Mammary epithelial cell (primary cell): ENCODE data around the gene PNO1.
"Not testable (repeated sequence)": the region's sequence is repeated elsewhere in the genome, so short reads cannot be mapped to it uniquely, and the experiment has no call there.

ENCODE experiments used
- EZH2 ChIP-seq: IDR thresholded peaks from 2 replicates; pipeline ENCODE4 v1.6.1; 2012; ENCODE audit warnings: low read length, inconsistent platforms, borderline replicate concordance
- TF ChIP-seq, protein P1 (sequence below), 2 donors: IDR thresholded peaks in 1 of 2; conservative IDR thresholded peaks in 1 of 2; 2 replicates each; pipeline ENCODE4 v1.5.1; 2011 to 2012; ENCODE audit warnings: inconsistent platforms in 2 of 2, low read length in 2 of 2, mild to moderate bottlenecking in 2 of 2, control low read depth in 1 of 2, low read depth in 1 of 2; ENCODE audit not compliant: insufficient read depth in 1 of 2; ENCODE audit errors: extremely low read depth in 1 of 2

DNA sequence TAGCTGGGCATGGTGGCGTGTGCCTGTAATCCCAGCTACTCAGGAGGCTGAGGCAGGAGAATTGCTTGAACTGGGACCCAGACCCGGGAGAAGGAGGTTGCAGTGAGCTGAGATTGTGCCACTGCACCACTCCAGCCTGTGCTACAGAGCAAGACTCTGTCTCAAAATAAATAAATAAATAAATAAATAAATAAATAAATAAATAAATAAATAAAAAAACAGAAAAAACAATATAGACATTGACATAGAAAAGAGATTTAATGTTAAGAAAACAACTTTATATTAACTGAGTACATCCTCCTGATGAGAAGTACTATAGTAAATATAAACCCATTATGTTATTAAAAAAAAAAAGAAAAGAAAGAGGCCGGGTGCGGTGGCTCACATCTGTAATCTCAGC lies 39.8 kb upstream of the PNO1 start:
- TF ChIP-seq, protein P1, sequence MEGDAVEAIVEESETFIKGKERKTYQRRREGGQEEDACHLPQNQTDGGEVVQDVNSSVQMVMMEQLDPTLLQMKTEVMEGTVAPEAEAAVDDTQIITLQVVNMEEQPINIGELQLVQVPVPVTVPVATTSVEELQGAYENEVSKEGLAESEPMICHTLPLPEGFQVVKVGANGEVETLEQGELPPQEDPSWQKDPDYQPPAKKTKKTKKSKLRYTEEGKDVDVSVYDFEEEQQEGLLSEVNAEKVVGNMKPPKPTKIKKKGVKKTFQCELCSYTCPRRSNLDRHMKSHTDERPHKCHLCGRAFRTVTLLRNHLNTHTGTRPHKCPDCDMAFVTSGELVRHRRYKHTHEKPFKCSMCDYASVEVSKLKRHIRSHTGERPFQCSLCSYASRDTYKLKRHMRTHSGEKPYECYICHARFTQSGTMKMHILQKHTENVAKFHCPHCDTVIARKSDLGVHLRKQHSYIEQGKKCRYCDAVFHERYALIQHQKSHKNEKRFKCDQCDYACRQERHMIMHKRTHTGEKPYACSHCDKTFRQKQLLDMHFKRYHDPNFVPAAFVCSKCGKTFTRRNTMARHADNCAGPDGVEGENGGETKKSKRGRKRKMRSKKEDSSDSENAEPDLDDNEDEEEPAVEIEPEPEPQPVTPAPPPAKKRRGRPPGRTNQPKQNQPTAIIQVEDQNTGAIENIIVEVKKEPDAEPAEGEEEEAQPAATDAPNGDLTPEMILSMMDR (conservative IDR thresholded peaks at IDR 0.05 in 1 of 2, IDR thresholded peaks at IDR 0.05 in 1 of 2; ENCODE audit: extremely low read depth in 1 of 2, insufficient read depth in 1 of 2, low read depth in 1 of 2, low read length in 2 of 2): not testable (repeated sequence)
- TF ChIP-seq EZH2: not testable (repeated sequence)
